Measurements from ENCODE around the gene CAB39L. TPM values are rescaled to one million over a fixed set of nuclear protein-coding genes. Genes with fewer than 3 reads are reported as not detected.

CAB39L gene
- polyA plus RNA-seq, 4 donors = 17.4 to 24.4 (median 19.8) TPM

- no peak for DNase-seq (ENCODE audit: low read depth in 4 of 4, low spot score in 3 of 4)
These were observed 127.9 kb downstream of the CAB39L start for GRCh38 chr13:49315756-49316482.

DNA sequence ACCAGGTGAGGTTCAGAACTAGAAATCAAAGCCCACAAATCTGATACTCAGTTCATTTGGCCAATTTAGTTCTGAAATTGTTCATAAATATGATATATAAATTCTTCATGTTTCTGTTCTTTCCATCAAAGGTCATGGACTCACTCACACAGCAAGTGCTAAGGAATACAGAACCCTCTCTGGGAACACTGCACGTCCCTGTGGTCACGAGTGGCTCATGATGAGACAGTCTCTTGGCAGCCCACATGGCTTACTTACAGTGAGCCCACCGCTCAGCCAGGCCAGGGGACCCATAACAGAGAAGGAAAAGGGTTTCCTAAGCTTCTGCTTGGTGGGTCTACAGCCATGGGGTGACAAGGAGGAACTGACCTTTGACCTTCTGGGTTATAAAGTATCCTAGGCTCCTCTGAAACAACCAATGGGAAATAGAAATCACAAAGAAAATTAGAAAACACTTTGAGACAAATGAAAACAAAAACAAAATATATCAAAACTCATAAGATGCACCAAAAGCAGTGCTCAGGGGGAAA, 128.8 kb downstream of the CAB39L start:
- no peak for DNase-seq (ENCODE audit: low read depth in 4 of 4, low spot score in 3 of 4)

DNA sequence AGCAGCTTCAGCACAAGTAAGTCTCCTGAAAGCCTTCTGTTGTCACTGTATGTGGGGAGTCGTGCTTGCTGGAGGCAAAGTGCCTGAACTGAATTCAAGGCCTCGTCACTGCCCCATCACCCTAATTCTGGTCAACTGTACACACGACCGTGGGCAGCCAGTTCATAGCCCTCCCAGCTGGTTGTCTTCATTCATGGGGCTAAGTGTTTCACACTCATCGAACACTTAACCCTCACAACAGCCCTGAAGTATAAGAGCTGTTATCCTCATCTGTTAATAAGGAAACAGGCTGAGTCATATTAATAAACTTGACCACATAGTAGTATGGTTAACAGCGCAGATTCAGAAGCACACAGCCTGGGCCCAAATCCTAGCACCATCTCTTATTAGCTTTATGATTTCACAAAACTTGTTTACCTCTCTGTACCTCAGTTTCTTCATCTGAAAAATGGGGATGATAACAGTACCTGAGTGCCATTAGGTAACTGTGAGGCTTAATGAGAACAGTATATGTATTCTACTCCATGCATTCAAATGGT, 129.5 kb downstream of the CAB39L start:
- no peak for DNase-seq (ENCODE audit: low read depth in 4 of 4, low spot score in 3 of 4)

DNA sequence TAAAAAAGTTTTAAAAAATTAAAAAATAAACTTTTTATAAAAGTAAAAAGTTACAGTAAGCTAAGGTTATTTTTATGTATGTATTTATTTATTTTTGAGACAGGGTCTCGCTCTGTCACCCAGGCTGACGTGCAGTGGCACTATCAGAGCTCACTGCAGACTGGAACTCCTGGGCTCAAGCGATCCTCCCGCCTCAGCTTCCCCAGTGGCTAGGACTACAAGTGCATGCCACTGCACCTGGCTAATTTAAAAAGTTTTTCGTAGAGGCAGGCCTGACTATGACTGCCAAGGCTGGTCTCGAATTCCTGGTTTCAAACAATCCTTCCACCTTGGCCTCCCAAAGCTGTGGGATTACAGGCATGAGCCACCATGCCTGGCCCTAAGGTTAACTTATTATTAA, 132.0 kb downstream of the CAB39L start:
- DNase-seq (ENCODE audit: low read depth in 4 of 4, low spot score in 3 of 4) = no peak

DNA sequence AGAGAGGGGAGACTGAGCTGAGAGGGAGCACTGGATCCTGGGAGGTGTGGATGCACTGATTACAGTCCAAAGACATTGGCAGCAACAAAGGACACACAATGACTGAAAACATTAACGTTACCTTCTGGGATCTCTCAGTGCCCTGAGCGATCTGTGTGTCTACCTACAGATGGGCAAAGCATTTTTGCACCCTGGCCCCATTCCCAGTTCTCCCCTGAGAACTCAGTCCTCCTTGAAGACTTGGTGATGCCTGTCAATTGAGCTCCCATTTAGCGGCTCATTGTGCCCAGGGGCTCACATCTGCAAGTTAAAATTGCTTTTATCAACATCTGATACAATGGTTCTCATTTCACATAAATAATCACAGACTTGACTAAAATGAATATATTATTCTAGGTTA, 133.6 kb downstream of the CAB39L start:
- DNase-seq (ENCODE audit: low read depth in 4 of 4, low spot score in 3 of 4) = no peak

DNA sequence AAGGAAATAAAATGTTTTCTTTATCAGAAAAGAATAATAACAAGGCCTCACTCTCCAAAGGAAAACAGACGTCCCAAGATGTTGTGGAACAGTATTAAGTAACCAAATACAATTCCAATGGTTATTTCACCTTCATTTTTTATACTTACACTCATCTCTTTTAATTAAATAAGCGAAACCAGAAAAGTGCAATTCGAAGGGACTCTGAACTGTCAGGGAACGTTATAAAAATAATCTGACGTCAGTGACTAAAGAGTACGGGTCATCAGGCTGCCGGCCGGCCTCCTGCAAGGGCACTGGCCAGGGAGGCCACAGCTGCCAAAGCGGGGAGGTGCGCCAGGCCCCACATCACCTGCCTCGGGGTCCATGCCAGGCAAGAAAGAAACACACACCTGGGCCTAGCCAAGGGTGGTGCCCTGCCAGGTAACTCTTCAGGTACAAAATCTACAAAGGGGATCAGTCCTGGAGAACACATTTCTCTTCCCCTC, 134.9 kb downstream of the CAB39L start:
- DNase-seq (ENCODE audit: low read depth in 4 of 4, low spot score in 3 of 4) = no peak

DNA sequence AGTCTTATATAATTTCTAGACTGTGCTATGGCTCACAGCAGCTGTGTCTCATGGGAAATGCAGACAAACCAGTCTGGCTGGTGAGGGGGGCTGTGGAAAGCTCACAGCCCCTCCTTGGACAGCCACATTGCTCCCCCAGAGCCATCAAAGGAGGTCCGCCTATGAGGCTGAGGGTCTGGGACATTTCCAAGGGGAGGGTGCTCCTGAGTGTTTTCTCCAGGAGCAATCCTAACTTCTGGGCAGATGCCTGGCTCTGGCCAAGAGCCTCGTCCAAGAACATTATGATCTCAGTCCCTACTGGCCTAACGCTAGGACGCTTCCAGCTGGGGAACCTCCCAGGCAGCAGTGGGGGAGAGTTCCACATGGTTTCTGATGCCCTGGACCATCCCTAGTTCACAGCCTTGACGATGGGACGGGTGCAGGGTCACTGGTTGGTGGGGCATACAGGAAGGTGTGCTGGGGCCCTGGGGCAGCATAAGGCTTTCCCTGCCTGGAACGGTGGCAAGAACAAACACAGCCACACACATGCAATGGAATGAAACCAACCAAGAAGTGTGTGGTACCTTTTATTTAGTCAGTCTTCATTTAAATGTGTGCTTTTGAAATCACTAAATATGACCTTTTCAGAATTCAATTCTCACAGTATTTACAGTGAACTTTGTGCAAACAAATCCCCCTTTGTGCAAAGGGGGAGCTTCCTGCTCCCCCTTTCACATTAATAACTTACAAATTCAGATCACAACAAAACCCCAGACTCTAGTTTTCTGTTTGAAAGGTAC, 135.6 kb downstream of the CAB39L start:
- DNase-seq (ENCODE audit: low read depth in 4 of 4, low spot score in 3 of 4) = no peak

GRCh38 chr13:49307365-49307764, 136.5 kb downstream of the CAB39L start:
- no peak for DNase-seq (ENCODE audit: low read depth in 4 of 4, low spot score in 3 of 4)

DNA sequence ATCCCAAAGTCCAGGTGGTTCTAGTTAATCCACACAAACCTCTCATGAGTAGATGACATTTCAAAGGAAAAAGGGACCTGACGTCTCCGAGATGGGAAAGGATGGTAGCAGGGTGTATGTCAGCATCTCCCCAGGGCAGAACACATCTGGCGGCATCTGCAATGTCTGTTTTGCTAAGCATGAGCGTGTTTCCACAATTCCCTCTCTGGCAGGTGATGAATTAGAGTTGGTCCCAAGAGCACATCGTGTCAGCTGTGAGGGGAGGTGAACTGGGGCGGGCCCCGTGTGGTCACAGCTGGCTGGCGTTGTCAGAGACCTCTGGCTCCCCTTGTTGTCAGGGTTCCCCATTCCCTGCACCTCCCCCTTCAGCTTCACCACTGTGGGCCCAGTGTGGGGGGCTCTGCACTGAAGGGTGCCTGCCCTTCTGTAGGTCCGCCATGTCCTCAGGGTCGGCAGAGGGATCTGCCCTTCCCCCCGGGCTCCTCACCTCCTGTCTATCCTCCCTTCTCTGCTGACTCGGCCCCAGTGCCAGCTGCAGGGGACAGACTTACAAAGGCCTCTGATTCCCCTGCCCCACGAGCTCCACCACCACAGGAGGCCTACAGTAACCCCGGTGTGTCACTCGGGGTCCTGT, 138.0 kb downstream of the CAB39L start:
- no peak for DNase-seq (ENCODE audit: low read depth in 4 of 4, low spot score in 3 of 4)

DNA sequence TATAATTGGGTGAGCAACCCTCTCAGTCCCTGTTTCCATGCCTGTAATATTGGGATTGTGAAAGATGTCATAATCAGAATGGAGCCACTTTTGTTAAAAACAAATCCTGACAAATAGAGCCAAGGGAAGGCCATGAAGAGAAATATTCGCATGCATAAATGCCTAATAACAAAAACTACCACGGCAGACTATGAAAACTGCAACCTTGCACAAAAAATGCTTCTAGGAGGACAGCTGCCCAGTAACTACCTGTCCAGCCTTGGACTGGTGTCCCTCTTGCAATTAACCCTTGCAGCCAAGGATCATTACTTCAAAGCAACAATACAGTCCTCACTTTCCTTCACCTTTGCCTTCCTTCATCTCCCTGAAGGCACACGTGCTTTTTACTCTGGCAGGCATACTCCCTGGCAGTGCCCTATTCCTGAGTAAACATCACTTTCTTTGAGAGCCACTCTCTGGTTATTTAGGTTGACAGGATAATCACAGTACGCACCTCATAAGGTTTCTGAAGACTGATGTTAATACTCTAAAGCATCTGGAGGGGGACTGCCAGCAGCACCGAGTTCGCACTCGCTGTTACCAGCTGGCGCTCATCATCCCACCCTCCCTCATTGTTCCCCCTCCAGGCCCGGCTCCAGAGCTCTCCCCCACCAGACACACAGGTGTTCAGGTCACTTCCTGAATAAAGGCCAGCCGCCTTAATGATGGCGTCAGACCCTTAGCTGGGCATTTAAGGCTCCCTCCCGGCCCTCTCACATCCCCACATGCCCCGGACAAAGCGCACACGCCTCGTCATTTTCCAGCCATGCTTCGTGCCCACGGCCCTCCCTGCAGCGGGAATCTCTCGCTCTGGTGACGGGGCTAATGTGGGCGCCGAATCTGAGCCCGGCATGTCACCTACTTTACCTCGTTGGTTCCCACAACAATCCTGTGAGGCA, 138.8 kb downstream of the CAB39L start:
- DNase-seq (ENCODE audit: low read depth in 4 of 4, low spot score in 3 of 4) = no peak

- DNase-seq (ENCODE audit: low read depth in 4 of 4, low spot score in 3 of 4) = no peak
These were observed 139.5 kb downstream of the CAB39L start for GRCh38 chr13:49304356-49304755.

DNA sequence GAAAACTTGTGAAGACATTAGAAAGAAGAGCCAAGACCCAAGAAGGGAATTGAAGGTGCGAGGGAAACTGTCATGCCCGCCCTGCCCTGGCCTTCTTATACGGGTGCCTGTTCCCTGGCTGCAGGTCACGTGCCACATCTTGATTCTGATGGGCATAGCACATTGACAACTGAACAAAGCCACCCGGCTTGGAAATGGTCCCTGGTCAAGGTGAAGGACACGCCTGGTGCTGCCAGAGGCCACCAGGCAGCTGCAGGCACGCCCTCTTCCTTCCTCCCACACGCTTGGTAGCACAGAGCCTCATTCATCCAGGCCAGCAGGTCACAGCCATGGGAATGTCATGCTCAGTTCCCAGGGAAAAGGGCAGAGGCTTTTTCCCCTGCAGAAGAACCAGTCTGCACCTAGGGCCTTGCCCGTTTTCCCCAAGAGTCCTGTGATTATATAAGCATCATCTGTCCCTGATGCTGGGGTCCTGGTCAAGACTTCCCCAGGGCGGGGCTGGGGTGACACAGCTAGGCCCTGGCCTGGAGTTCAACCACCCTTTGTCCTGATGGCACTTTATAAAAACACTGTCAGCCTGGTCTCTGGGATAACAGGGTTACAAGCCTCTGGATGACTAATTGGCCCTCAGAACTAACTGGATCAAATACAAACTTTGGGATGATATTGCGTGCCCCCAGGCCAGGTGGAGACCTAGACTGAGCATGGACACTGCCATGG, 140.2 kb downstream of the CAB39L start:
- no peak for DNase-seq (ENCODE audit: low read depth in 4 of 4, low spot score in 3 of 4)

DNA sequence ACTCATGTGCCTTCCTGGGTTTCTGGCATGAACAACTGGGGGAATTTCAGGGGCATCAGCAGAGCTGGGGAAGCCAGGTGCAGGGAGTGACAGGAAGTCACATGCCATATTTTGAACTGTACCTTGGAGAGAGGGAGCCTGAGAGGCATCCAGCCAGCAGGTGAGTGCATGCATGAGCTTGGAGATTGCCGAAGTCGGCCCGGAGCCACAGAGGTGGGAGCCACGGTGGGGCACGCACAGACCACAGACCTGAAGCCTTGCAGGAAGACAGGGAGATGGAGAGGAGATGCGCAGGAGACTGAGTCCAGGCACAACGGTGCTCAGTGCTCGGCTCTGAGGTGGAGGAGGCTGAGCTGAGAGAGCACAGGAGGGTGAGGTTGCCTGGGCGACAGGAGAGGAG, 141.0 kb downstream of the CAB39L start:
- no peak for DNase-seq (ENCODE audit: low read depth in 4 of 4, low spot score in 3 of 4)

- DNase-seq (ENCODE audit: low read depth in 4 of 4, low spot score in 3 of 4) = no peak
These were observed 141.6 kb downstream of the CAB39L start for GRCh38 chr13:49302222-49302621.

DNA sequence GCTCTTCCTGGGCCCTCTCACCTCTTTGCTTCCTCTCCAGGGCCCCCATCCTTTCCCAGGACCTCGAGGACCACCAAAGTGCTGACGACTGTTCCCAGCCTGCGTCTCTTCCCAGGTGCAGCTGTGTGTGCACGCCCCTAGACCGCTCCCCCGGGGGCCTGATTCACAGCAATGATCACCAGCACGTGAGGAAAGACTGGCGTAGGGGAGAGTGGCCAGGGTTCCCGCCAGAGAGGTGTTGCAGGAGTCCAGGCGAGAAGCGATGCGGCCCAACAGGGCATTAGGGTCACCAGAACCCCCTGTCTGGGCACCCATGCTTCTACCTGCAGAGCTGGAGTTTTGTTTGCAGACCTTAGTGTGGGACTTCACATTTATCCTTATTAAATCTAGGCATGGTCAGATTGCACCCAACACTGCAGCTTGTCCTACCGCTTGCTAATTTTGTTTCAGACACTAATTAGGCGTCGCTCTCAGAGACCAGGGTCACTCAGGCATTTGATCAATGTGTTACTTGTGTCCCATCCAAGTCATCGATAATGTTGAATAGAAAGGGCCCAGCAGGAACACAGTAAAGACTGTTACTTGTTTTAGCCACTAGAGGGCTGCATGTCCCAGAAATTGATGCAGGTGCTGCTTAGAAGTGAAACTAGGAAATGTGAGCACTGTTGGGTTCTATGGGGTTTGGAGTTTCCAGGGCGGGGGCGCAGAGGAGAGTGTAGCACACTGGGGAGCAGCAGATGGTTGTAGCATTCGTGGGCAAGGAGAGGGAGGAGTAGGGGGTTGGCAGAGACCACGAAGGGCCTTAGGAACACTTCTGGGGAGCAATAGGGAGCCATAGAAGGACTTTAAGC, 142.9 kb downstream of the CAB39L start:
- DNase-seq (ENCODE audit: low read depth in 4 of 4, low spot score in 3 of 4) = no peak

DNA sequence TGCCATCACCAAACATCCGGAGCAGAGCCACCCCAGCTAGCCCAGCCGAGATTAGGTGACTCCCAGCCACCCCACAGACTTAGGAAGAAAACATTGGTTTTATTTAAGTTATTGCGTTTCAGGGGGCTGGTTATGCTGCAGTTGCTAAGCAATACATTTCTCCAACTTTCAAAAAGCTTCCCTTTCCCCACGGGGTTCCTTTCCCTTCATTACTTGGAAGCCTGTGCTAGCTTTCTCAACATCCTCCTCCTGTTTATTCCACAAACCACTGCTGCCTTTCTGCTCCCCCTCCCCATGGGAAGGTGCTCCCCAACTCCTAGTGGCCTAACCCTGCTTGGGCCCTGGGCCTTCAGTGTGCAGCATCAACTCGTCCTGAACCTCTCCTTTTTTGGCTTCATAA, 143.6 kb downstream of the CAB39L start:
- no peak for DNase-seq (ENCODE audit: low read depth in 4 of 4, low spot score in 3 of 4)

- no peak for DNase-seq (ENCODE audit: low read depth in 4 of 4, low spot score in 3 of 4)
These were observed 144.8 kb downstream of the CAB39L start for GRCh38 chr13:49298903-49299605.

GRCh38 chr13:49298416-49298815, 145.4 kb downstream of the CAB39L start:
- DNase-seq (ENCODE audit: low read depth in 4 of 4, low spot score in 3 of 4) = no peak

Measured in right renal pelvis (tissue), 4 donors.